ENCODE measurements around the gene RIN3.

RIN3 gene

DNA sequence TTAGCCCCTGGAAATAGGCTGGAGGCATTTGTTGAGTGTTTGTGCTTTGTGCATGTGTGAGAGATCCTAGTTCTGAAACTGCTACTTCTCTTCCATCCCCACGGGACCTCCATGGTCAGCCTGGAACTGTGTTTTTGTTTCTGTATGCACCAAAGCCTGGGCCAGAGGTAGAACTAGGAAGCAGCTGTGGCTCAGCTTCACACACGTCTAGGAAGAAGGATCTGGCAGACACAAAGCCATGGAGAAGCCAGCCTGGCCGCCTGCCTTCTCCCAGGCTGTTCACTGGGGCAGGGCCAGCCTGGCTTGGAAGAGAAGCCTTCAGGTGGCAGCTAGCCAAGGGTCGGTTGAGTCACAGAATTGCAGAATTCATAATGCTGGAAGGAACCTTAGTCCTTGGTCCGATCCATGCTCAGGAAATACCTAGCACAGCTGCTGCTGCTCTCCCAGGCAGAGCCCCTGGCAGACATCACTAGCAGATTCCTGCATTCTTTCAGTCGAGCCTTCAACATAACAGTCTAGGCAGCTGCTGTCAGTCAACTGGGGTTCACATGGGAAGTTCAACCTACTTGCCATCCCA, 27.0 kb downstream of the RIN3 start:
- DNase-seq (ENCODE audit: insufficient read length, low spot score), result no peak
- no peak for FAIRE-seq
- TF ChIP-seq, protein P1, sequence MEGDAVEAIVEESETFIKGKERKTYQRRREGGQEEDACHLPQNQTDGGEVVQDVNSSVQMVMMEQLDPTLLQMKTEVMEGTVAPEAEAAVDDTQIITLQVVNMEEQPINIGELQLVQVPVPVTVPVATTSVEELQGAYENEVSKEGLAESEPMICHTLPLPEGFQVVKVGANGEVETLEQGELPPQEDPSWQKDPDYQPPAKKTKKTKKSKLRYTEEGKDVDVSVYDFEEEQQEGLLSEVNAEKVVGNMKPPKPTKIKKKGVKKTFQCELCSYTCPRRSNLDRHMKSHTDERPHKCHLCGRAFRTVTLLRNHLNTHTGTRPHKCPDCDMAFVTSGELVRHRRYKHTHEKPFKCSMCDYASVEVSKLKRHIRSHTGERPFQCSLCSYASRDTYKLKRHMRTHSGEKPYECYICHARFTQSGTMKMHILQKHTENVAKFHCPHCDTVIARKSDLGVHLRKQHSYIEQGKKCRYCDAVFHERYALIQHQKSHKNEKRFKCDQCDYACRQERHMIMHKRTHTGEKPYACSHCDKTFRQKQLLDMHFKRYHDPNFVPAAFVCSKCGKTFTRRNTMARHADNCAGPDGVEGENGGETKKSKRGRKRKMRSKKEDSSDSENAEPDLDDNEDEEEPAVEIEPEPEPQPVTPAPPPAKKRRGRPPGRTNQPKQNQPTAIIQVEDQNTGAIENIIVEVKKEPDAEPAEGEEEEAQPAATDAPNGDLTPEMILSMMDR (IDR thresholded peaks at IDR 0.05; ENCODE audit: insufficient read depth, missing control alignments), result no peak

DNA sequence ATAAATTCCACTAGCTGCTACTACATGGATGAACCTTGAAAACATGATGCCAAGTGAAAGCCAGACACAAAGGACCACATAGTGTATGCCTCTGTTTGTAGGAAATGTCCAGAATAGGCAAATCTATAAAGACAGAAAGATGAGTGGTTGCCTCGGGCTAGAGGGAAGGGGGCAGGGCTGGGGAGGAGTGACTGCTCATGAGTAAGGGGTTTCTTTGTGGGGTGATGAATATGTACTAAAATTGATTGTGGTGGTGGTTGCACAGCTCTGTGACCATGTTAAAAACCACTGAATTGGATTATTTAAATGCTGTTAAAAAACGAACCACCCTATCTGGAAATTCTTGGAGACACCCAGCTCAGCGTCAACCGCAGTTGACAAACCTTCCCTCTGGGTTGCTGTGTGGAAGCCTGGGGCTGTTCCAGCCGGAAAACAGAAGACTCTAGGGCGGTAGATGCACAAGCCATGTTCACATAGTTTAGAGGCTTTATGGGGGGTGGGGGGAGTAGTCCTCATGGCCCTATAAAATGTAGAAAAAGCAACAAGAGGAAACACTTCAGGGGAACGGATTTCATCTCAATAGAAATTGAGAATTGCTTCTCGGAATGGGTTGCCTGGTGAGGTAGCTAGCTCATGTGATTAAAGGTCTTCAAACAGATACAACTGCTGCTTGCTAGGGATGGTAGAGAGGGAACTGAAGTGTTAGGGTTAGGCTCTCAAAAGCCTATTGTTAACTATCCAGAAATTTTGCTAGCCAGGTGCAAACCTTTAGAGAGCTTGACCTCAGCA, 29.4 kb downstream of the RIN3 start:
- no peak for DNase-seq (ENCODE audit: insufficient read length, low spot score)
- FAIRE-seq, result no peak
- TF ChIP-seq, protein P1 (IDR thresholded peaks at IDR 0.05; ENCODE audit: insufficient read depth, missing control alignments), result no peak

DNA sequence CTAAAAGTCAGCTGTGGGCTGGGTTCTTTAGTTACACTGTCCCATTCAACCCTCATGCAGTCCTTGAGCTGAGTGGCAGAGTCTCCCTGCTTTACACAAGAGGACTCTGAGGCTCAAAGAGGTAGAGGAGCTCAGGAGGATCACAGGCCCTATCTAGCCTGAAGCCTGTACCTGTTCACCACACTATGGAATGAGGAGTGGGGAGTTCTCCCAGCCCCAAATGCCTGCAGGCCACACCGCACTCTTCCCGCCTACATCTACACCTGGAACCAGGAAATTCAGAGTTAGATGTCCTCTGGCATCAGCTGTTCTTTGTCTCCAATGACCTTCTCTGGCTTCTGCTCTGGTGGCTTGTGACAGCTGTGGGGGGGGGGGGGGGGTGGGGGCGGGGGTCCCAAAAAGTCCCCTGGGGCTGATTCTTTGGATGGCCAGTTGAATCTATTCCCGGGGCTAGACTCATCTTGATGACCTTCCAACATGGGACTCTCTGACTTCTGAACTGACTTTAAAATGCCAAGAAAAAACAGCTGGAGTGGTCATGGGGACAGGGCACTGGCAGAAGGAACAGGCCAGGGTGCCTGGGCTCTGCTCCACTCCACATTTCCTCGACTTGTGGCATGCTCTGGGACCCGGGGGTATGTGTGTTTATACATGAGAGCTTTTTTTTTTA, 30.6 kb downstream of the RIN3 start:
- TF ChIP-seq, protein P1 (IDR thresholded peaks at IDR 0.05; ENCODE audit: insufficient read depth, missing control alignments), result no peak
- FAIRE-seq (no peak), DNase-seq (ENCODE audit: insufficient read length, low spot score) (no peak)

DNA sequence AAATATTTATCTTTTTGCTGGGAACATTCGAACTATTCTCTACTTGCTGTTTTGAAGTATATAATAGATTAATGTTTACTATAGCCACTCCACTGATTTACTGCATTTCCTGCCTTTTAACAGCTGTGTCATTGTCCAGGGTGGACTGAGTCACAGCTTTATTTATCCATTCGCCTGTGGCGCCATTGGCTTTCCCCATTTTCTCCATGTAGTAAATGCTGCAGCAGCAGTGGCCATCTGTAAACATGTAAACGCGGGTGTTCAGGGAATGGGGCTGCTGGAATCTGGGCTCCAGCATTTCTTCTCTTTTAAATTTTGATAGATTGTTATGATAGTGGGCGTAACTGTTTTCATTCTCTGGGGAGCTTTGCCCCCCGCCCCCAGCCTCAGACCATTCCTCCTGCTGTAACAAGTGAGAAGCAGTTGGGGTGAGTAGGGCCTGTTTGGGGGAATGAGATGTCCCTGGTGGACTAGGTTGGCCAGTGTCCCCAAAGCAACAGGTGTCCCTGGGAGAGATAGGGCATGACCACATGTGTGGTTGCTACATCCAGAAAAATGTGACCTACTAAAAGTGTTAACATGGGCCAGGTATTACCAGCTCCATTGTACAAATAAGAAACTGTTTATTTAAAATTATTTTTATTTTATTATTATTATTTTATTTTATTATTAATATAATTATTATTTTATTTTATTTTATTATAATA, 32.9 kb downstream of the RIN3 start:
- TF ChIP-seq, protein P1 (IDR thresholded peaks at IDR 0.05; ENCODE audit: insufficient read depth, missing control alignments), result no peak
- DNase-seq (ENCODE audit: insufficient read length, low spot score), result no peak
- FAIRE-seq, result no peak

DNA sequence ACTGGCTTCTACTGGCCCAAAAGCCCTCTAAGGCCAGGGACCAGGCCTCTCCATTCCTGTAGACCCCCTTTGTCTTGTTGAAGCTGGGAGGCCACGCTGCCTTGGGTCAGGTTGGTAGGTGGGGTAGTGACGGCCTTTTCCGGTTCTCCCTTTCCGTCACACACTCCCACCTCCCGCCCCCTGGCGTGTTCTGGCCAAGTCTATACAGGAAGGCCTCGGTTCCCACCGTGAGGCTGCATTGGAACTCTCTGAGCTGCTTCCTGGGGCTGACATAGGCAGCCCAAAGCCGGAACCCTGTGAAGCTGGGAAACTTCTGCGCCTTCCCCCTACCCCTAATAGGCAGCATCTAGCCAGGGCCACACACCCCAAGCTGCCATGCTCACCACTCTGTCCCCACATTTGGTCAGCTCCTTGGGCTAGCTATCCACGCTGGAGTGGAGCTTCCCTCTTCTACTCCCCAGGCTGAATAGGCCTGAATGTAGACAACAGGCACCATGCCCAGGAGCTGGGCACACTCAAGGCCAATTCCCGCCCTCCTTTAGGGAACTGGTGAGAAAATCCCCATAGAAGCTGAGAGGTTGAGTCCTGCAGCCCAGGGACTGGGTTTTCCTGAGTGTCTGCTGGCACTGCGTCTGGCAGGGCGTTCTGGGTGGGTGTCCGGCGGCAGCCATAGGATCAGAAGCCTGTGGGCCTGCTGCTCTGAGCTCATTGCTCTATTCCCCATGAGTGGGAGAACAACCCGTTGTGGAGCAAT, 35.7 kb downstream of the RIN3 start:
- TF ChIP-seq, protein P1 (IDR thresholded peaks at IDR 0.05; ENCODE audit: insufficient read depth, missing control alignments), result no peak
- no peak for FAIRE-seq
- DNase-seq (ENCODE audit: insufficient read length, low spot score), result no peak

DNA sequence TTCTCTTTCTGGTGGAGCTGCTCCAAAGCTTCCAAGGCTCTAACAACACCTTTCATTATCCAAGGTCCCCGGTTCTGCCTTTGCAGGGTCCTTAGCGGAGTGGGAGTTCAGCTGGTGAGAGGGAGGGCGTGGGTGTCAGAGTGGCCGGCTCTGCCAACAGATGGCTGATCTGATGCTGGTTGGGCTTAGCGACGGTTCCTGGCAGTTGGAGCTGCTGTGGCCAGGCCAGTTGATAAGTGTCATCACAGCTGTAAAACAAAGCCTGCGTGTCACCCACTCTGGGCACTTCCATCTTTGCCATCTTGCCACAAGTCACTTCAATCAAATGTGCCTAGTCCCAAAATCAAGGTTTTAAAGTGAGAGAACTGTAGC, 36.3 kb downstream of the RIN3 start:
- FAIRE-seq, result no peak
- TF ChIP-seq, protein P1 (IDR thresholded peaks at IDR 0.05; ENCODE audit: insufficient read depth, missing control alignments), result no peak
- no peak for DNase-seq (ENCODE audit: insufficient read length, low spot score)

Measured in D721Med (cell line).